Thyroid gland (tissue), 4 donors: ENCODE results near the gene PRXL2B.

Source experiments
- CTCF ChIP-seq, 6 experiments: fragments of 200-600 bp in 3 of 6; fragments of 450-650 bp in 3 of 6; sonication (generic) in 3 of 6; IDR thresholded peaks; one replicate each; pipeline ENCODE4 v1.5.1; 2016 to 2019; ENCODE audit warnings: antibody characterized with exemption in 6 of 6, mild to moderate bottlenecking in 2 of 6, inconsistent platforms in 1 of 6, moderate library complexity in 1 of 6
- POLR2A ChIP-seq, 2 donors: fragments of 450-650 bp; IDR thresholded peaks; one replicate each; pipeline ENCODE4 v1.6.1; 2017; ENCODE audit warnings: antibody characterized with exemption in 2 of 2, mild to moderate bottlenecking in 2 of 2, moderate library complexity in 1 of 2

GRCh38 chr1:2580691-2581090, 5.9 kb upstream of the PRXL2B start:
- TF ChIP-seq CTCF (IDR thresholded peaks at IDR 0.05) (no peak), POLR2A (IDR thresholded peaks at IDR 0.05) (no peak)
